ENCODE results near the gene ABLIM1.

ABLIM1 gene

DNA sequence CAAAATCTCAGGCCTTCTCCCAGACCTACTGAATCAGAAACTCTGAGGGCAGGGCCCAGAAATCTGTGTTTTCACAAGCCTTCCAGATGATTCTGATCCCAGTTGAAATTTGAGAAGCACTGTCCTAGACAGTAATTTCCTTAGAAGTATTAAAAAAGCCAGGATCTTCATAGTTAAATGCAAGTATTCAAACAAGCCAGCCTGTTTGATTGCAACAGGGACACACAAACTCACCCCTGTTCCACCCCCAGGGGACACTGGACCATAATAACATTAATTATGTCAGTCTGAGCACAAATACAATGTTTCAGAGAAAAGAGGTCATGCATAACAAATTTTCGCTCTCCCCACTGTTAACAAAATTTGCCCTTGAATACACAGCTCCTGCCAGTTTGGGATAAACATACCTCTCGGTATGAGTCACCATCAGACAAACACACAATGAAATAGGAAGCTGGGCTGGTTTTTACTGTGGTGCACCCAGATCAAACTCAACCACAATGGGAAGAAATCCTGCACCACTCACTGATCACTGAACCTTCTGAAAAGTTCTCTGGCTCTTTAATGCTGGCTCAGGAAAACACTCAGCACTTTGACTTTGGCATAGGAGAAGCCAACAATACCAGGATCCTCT, 34.3 kb downstream of the ABLIM1 start:
- DNase-seq (ENCODE audit: low read depth), result no peak

GRCh38 chr10:114623155-114623554, 34.9 kb downstream of the ABLIM1 start:
- DNase-seq (ENCODE audit: low read depth), result no peak

DNA sequence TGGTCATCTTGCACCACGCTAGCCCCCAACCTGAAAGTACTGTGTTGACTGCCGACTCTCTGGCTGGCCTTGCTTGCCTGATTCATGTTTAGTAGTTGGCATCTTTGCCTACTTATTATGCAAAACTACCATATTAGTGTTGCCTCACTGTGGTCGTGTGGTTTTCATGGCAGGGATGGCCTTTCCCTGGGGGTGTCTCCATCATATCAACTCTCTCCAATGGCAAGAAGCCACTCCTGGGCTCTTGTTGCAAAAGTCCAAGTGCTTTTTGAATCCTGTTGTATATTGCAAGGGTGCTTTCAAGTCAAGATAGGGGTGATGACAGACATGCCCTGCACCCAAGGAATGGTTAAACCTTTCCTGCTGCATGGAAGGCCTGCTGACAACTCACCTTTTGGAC, 39.4 kb downstream of the ABLIM1 start:
- no peak for DNase-seq (ENCODE audit: low read depth)

DNA sequence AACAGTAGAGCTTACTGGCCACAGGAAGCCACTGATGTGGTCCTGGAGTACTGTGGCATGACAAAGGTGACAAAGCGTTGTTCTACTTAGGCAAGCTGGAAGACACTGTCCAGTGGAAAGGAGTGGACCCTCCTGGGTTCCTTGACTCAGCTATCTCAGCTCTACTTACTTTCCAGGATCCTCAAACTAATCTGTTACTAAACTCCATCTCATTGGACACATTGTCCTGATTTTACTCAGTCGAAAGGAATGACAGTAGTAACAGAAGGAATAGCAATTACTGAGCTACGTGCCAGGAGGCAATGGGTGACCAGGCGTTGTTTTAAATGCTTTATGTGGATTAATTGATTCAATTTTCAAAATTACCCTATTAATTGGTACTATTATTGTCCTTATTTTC, 41.6 kb downstream of the ABLIM1 start:
- DNase-seq (ENCODE audit: low read depth), result no peak

GRCh38 chr10:114616103-114616502, 42.0 kb downstream of the ABLIM1 start:
- no peak for DNase-seq (ENCODE audit: low read depth)

GRCh38 chr10:114615600-114616007, 42.5 kb downstream of the ABLIM1 start:
- no peak for DNase-seq (ENCODE audit: low read depth)

GRCh38 chr10:114613237-114613979, 44.7 kb downstream of the ABLIM1 start:
- no peak for DNase-seq (ENCODE audit: low read depth)

DNA sequence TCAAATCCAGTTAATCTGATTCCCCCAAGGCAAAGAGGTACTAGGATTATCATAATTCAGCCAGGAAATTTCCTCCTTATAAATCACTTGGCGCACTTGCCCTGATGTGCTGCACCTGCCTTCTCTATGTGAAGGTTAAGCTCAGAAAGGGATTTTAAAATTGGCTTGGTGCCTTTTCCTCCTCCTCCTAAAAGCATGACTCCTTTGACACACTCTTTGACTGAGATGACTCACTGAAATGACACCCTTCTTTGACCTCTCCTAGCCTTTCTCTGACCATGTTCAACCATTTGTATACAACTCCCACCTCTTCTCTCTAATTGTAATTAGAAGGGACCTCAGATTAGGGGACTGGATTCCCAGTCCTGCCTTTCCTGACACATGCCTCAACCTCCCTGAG, 46.5 kb downstream of the ABLIM1 start:
- no peak for DNase-seq (ENCODE audit: low read depth)

- no peak for DNase-seq (ENCODE audit: low read depth)
Measured at GRCh38 chr10:114609518-114610426, 48.3 kb downstream of the ABLIM1 start.

DNA sequence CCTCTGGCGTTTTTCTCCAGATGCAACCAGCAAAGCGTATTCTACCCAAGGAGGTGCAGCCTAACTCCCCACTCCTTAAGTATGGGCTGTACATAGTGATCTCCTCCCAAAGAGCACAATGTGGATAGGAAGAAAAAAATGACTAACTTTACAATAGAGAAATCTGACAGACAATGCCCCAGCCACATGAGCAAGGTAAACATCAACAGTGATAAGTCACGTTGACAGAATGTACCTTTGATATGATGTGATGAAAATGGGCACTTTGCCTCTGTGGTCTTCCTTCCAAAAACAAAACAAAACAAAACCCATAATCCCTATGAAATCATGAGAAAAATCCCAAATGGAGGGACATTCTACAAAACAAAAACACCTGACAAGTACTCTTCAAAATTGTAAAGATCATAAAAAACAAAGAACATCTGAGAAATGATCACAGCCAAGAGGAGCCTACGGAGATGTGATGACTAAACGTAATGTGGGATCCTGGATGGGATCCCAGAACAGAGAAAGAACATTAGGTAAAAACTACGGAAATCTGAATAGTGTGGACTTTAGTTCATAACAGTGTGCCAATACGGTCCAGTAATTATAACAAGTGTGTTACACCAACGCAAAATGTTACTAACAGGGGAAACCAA, 50.6 kb downstream of the ABLIM1 start:
- no peak for DNase-seq (ENCODE audit: low read depth)

GRCh38 chr10:114605155-114605797, 52.8 kb downstream of the ABLIM1 start:
- DNase-seq (ENCODE audit: low read depth), result no peak

DNA sequence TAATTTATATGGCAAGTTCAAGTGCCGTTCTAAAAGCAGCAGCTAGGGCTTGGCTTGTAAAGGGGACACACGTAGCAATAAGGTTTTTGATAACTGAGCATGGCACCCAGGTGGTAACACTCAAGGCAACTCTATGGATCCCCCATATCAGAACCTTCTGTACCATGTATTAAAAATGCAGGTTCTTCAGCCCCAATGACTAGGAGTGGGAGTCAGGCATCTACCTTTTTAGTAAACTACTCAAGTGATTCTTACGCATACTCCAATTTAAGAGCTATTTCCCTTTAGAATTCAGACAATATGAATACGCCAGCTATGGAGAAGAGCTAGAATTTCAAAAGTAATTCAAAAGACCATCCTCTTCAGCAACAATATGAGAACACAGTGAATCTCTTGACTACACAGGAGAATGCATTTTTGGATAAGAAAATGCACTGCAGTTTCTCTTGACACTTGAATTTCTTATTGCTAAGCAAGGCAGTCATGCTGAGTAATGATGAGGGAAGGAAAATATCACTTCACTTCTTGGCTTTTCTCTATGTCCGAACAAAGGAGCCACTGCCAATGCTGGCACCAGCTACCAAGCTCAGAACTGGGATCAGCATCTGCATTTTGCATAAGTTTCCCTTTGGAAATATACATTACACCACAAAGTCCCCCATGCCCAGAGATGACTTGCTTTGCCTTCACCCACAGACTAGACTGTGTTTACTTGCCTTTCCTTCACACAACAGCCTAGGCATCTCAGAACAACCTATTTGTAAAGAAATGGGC, 53.5 kb downstream of the ABLIM1 start:
- no peak for DNase-seq (ENCODE audit: low read depth)

DNA sequence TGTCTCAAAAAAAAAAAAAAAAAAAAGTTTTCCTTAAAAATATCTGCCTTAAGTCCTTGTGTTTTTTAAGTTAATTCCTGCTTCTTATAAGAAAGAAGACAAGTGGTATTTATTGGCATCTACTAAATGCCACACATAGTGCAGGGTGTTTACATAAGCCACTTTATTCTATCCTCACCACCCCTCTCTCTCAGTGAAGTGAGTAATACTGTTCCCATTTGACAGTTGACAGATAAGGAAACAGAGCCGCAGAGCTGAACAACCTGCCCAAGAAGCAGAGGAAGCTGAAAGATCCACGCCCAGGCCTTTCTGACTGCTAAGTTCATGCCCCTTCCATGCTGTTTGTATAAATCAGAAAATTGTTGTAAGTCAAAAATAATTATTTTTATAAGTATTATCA, 54.1 kb downstream of the ABLIM1 start:
- DNase-seq (ENCODE audit: low read depth), result no peak

GRCh38 chr10:114603303-114603702, 54.8 kb downstream of the ABLIM1 start:
- no peak for DNase-seq (ENCODE audit: low read depth)

DNA sequence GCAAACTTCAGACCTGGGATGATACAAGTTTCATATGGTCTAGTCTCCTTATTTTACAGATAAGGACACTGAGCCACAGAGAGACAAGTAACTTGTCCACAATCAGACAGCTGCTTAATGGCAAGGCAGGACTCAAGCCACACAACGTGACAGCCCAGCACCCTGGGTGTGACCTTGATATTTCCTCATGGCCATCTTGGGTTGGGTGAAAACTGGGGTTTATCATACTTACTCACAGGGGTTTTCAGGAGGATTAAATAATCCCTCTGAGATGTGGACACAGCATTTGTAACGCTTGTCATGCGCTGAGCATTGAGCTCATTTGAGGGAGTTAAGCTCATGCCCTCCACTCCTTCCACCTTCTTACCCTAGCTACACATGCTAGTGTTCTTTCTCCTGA, 58.0 kb downstream of the ABLIM1 start:
- no peak for DNase-seq (ENCODE audit: low read depth)

DNA sequence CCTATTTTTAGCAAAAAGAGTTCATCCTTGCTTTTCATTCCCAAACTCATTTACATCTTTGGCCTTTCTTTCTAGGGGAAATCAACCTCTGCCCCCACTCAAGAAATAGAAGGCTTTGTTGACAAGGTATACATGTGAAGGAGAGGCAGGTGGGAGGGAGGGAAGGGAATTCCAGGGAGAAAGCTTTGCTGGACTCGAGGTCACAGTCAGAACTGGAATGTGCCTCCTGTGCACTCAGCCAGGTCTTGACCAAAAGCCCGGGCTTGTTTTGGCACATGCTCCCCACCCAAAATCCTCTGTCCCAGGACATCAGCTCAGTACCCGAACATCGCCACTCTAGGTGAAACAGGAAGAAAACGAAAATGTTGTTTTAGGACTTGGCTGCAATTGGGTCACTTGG, 61.3 kb downstream of the ABLIM1 start:
- no peak for DNase-seq (ENCODE audit: low read depth)

DNA sequence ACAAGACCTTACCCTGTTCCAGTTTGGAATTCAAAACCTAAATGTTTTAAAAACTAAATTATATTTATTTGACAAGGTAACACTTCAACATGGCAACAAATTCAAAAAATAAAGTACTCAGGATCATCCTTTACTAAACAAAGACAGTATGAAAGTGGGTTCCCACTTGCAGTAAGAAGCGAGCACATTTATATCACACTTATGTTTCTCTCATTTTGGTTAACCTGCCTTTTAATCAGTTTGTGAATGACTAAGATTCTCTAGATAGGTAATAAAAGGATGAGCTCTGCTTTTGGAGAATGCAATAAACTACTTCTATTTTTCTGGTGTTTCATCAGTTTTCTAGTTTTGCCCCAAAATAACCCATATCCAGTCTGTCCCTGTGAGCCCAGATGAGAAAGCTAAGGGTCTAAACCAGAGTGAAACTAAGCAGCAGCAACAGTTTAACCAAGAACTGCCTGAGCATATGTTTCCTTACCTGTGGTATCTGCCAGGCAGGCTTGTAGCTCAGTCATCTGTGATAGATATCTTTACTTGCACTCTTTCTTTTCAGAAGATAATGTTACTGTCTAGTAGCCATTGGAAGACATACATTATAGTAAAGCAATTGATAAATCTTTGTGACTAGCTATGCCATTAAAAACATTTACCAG, 64.1 kb downstream of the ABLIM1 start:
- no peak for DNase-seq (ENCODE audit: low read depth)

DNA sequence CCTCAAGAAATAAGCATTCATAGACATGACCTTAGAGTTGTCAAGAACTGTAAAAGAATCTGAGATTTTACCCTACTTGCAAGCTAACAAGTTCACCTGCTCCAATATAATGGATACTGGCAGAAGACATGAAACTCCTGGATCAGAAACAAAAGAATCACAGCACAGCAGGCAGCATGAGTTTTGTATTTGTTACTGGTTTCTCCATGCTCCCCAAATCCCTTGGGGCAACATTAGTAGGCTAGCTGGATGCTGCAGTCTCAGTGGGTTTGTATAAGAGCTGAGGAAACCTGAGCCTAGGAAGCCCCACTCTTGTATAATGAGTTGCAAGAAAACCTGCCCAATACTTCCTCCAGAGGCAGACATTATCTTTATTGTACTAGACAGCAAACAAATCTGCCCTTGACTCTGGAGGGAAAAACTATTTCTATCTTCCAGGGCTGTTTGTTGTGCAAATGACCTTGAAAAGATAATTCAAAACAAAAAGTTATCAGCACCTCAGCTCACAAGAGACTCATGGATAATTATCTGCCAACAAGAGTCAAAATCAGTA, 64.8 kb downstream of the ABLIM1 start:
- no peak for DNase-seq (ENCODE audit: low read depth)

- DNase-seq (ENCODE audit: low read depth), result no peak
Measured at GRCh38 chr10:114590993-114591392, 67.1 kb downstream of the ABLIM1 start.

GRCh38 chr10:114584419-114584818, 73.7 kb downstream of the ABLIM1 start:
- DNase-seq (ENCODE audit: low read depth), result no peak

Measured in stimulated activated CD4-positive, alpha-beta T cell treated with anti-CD3 and anti-CD28 coated beads, Interleukin-2, amount 100 ng/mL, for 4 hours (primary cell).